ENCODE results near the gene ADAM23.

Gene ADAM23

GRCh38 chr2:206445948-206446347 is 2.6 kb downstream of the ADAM23 start:
- Histone ChIP-seq H2AFZ (ENCODE audit: low read length) (no peak overlapping the region), H3K4me1 (ENCODE audit: insufficient read depth, low read length, severe bottlenecking) (no peaks in the 10 kb centered on the region), H3F3A (ENCODE audit: insufficient read depth, low read length) (no peaks in the 10 kb centered on the region), H4K20me1 (ENCODE audit: insufficient read depth, low read length) (no peaks in the 10 kb centered on the region), H3K36me3 (ENCODE audit: insufficient read depth, low read length) (no peaks in the 10 kb centered on the region), H3K9me2 (ENCODE audit: low read depth, low read length) (no peaks in the 10 kb centered on the region), H3K27ac (ENCODE audit: low read depth, low read length, poor library complexity, severe bottlenecking) (no peak overlapping the region), H3K9ac (ENCODE audit: low read length) (no peak overlapping the region), H3K9me3 (ENCODE audit: low read length) (no peaks in the 10 kb centered on the region), H3K4me3 (ENCODE audit: low read depth, low read length, poor library complexity, severe bottlenecking) (no peak overlapping the region), H3K4me2 (ENCODE audit: low read length) (no peak overlapping the region), H3K79me2 (ENCODE audit: insufficient read depth, low read length) (no peaks in the 10 kb centered on the region), H3K27me3 (ENCODE audit: insufficient read depth, low read length) (no peaks in the 10 kb centered on the region)
- TF ChIP-seq EZH2 (IDR thresholded peaks at IDR 0.05; ENCODE audit: borderline replicate concordance, low read length): no peak

GRCh38 chr2:206452242-206452641 is 8.9 kb downstream of the ADAM23 start:
- Histone ChIP-seq H3K9me2 (ENCODE audit: low read depth, low read length) (no peaks in the 10 kb centered on the region), H3K36me3 (ENCODE audit: insufficient read depth, low read length) (no peaks in the 10 kb centered on the region), H3K9me3 (ENCODE audit: low read length) (no peaks in the 10 kb centered on the region), H3F3A (ENCODE audit: insufficient read depth, low read length) (no peaks in the 10 kb centered on the region), H3K4me1 (ENCODE audit: insufficient read depth, low read length, severe bottlenecking) (no peaks in the 10 kb centered on the region), H3K27me3 (ENCODE audit: insufficient read depth, low read length) (no peaks in the 10 kb centered on the region), H4K20me1 (ENCODE audit: insufficient read depth, low read length) (no peaks in the 10 kb centered on the region), H2AFZ (ENCODE audit: low read length) (no peak overlapping the region), H3K27ac (ENCODE audit: low read depth, low read length, poor library complexity, severe bottlenecking) (no peak overlapping the region), H3K9ac (ENCODE audit: low read length) (no peak overlapping the region), H3K4me3 (ENCODE audit: low read depth, low read length, poor library complexity, severe bottlenecking) (no peak overlapping the region), H3K79me2 (ENCODE audit: insufficient read depth, low read length) (no peaks in the 10 kb centered on the region), H3K4me2 (ENCODE audit: low read length) (no peak overlapping the region)
- no peak for TF ChIP-seq CTCF (IDR thresholded peaks at IDR 0.05; ENCODE audit: low read length)
- TF ChIP-seq EZH2 (IDR thresholded peaks at IDR 0.05; ENCODE audit: borderline replicate concordance, low read length): no peak

GRCh38 chr2:206452750-206453149 is 9.4 kb downstream of the ADAM23 start:
- Histone ChIP-seq H3K9ac (ENCODE audit: low read length) (no peak overlapping the region), H3K27me3 (ENCODE audit: insufficient read depth, low read length) (no peaks in the 10 kb centered on the region)

More at GRCh38 chr2:206452750-206453149, 9.4 kb downstream of the ADAM23 start:
- H3K79me2 ChIP-seq (ENCODE audit: insufficient read depth, low read length): no peaks in the 10 kb centered on the region
- no peak overlapping the region for H2AFZ ChIP-seq (ENCODE audit: low read length)
- no peaks in the 10 kb centered on the region for H4K20me1 ChIP-seq (ENCODE audit: insufficient read depth, low read length)
- H3K4me3 ChIP-seq (ENCODE audit: low read depth, low read length, poor library complexity, severe bottlenecking): no peak overlapping the region
- H3K27ac ChIP-seq (ENCODE audit: low read depth, low read length, poor library complexity, severe bottlenecking): no peak overlapping the region
- no peaks in the 10 kb centered on the region for H3K9me2 ChIP-seq (ENCODE audit: low read depth, low read length)
- no peaks in the 10 kb centered on the region for H3F3A ChIP-seq (ENCODE audit: insufficient read depth, low read length)
- no peaks in the 10 kb centered on the region for H3K9me3 ChIP-seq (ENCODE audit: low read length)
- TF ChIP-seq CTCF (IDR thresholded peaks at IDR 0.05; ENCODE audit: low read length): no peak
- no peak for TF ChIP-seq EZH2 (IDR thresholded peaks at IDR 0.05; ENCODE audit: borderline replicate concordance, low read length)
- H3K4me2 ChIP-seq (ENCODE audit: low read length): no peak overlapping the region
- no peaks in the 10 kb centered on the region for H3K4me1 ChIP-seq (ENCODE audit: insufficient read depth, low read length, severe bottlenecking)
- H3K36me3 ChIP-seq (ENCODE audit: insufficient read depth, low read length): no peaks in the 10 kb centered on the region
